ENCODE results near the gene IFITM10.

The IFITM10 gene

GRCh38 chr11:1744891-1745700, 5.3 kb downstream of the IFITM10 start:
- peak; percentile 77 for DNase-seq (ENCODE audit: low spot score)
- Histone ChIP-seq H3K27ac (peak overlapping the region in 1 of 2 donors; percentile 62), H3K4me3 (peak overlapping the region; percentile 72)
- TF ChIP-seq CTCF (IDR thresholded peaks at IDR 0.05) = no peak

- peak; percentile 70 for DNase-seq (ENCODE audit: low spot score)
- TF ChIP-seq CTCF (IDR thresholded peaks at IDR 0.05) = no peak
- Histone ChIP-seq H3K27ac (peak overlapping the region in 1 of 2 donors; percentile 62), H3K4me3 (no peak overlapping the region)
These were observed 6.1 kb downstream of the IFITM10 start for GRCh38 chr11:1744137-1744886.

GRCh38 chr11:1743585-1744136, 6.7 kb downstream of the IFITM10 start:
- Histone ChIP-seq H3K4me3 (no peak overlapping the region), H3K27ac (no peak overlapping the region)
- peak; percentile 68 for DNase-seq (ENCODE audit: low spot score)
- no peak for TF ChIP-seq CTCF (IDR thresholded peaks at IDR 0.05)

GRCh38 chr11:1742869-1743584, 7.4 kb downstream of the IFITM10 start:
- Histone ChIP-seq H3K27ac (no peak overlapping the region), H3K4me3 (no peak overlapping the region)
- TF ChIP-seq CTCF (IDR thresholded peaks at IDR 0.05) = no peak
- no peak for DNase-seq (ENCODE audit: low spot score)

GRCh38 chr11:1742371-1742770, 8.0 kb downstream of the IFITM10 start:
- no peak overlapping the region for H3K27ac ChIP-seq
- no peak for DNase-seq (ENCODE audit: low spot score)
- H3K4me3 ChIP-seq = no peak overlapping the region
- TF ChIP-seq CTCF (IDR thresholded peaks at IDR 0.05) = no peak

GRCh38 chr11:1741741-1742140, 8.7 kb downstream of the IFITM10 start:
- TF ChIP-seq CTCF (IDR thresholded peaks at IDR 0.05) = no peak
- no peak for DNase-seq (ENCODE audit: low spot score)
- no peak overlapping the region for H3K4me3 ChIP-seq
- no peak overlapping the region for H3K27ac ChIP-seq

Data from coronary artery (tissue), 2 donors.